ENCODE results near the gene PNMA8A. TPM values are rescaled to one million over a fixed set of nuclear protein-coding genes. Genes with fewer than 3 reads are reported as not detected.

PNMA8A gene
- total and polyA plus RNA-seq, 10 of the 15 experiments (the other 5 are each of a cell fraction or from before 2014, with no cell fraction given), result 0.02 to 0.28 (median 0.16) TPM

- Histone ChIP-seq H3K4me2 (ENCODE audit: control insufficient read depth, insufficient read depth) (no peak overlapping the region), H3K4me1 (ENCODE audit: control insufficient read depth, insufficient read depth, low read length) (no peaks in the 10 kb centered on the region), H3K9ac (ENCODE audit: control insufficient read depth, insufficient read depth, low read length) (no peak overlapping the region), H4K20me1 (ENCODE audit: control insufficient read depth, insufficient read depth) (no peaks in the 10 kb centered on the region), H3K9me3 (replicated peaks; ENCODE audit: control insufficient read depth, insufficient read depth, low read length) (no peaks in the 10 kb centered on the region), H2AFZ (ENCODE audit: control insufficient read depth, low read depth, low read length) (no peak overlapping the region), H3K79me2 (ENCODE audit: control insufficient read depth, insufficient read depth, low read length) (no peaks in the 10 kb centered on the region), H3K36me3 (ENCODE audit: control insufficient read depth in 2 of 2, insufficient read depth in 2 of 2, low read length in 1 of 2) (no peaks in the 10 kb centered on the region), H3K27ac (ENCODE audit: control insufficient read depth, insufficient read depth) (no peak overlapping the region), H3K4me3 (no peak overlapping the region), H3K27me3 (replicated peaks in 1 of 2; ENCODE audit: control insufficient read depth in 2 of 2, insufficient read depth in 2 of 2, low read length in 1 of 2) (peaks cover 0 to 5% of the 10 kb centered on the region in 2 experiments; a peak in 2 of 4 replicates)
- ATAC-seq (no peak), FAIRE-seq (no peak), DNase-seq (ENCODE audit: low read depth, low spot score) (no peak)
- TF ChIP-seq KAT2A (conservative IDR thresholded peaks at IDR 0.05; ENCODE audit: control insufficient read depth, low read depth, low read length), result no peak
- no peak for TF ChIP-seq RELA (IDR thresholded peaks at IDR 0.05; ENCODE audit: borderline replicate concordance, partially characterized antibody)
- TF ChIP-seq FOS (IDR thresholded peaks at IDR 0.05; ENCODE audit: borderline replicate concordance, extremely low read depth, insufficient read length), result no peak
- TF ChIP-seq NFXL1 (IDR thresholded peaks at IDR 0.05; ENCODE audit: borderline replicate concordance), result no peak
- no peak for TF ChIP-seq BACH1 (IDR thresholded peaks at IDR 0.05; ENCODE audit: borderline replicate concordance)
- TF ChIP-seq CHD4 (IDR thresholded peaks at IDR 0.05), result no peak
- RAD21 ChIA-PET (ENCODE audit: unreplicated experiment), result no interaction called here
- POLR2A ChIA-PET, result no interaction called here
- CTCF ChIA-PET, result no interaction called here
- SMC1A ChIA-PET (ENCODE audit: uncharacterized antibody, unreplicated experiment), result no interaction called here
- intact Hi-C loops (cut with micrococcal nuclease; ENCODE audit: unreplicated experiment), result no loop called here
- WGBS (ENCODE audit: insufficient coverage, insufficient replicate concordance, low lambda C conversion rate, missing lambda C conversion rate), result 56% methylated on average over 14 of the region's 17 CpGs
- BruUV-seq (replicated peaks), result no TSS peak
- in situ Hi-C loops (cut with MboI), result no loop called here
Measured at GRCh38 chr19:46427518-46428045, 43.8 kb downstream of the PNMA8A start.

- FAIRE-seq (no peak), ATAC-seq (peak; percentile 57)
- H3K9ac ChIP-seq (ENCODE audit: control insufficient read depth, insufficient read depth, low read length), result no peak overlapping the region
Measured at GRCh38 chr19:46426506-46427162, 44.7 kb downstream of the PNMA8A start.

More at GRCh38 chr19:46426506-46427162, 44.7 kb downstream of the PNMA8A start:
- Histone ChIP-seq H3K36me3 (ENCODE audit: control insufficient read depth in 2 of 2, insufficient read depth in 2 of 2, low read length in 1 of 2) (no peaks in the 10 kb centered on the region), H3K79me2 (ENCODE audit: control insufficient read depth, insufficient read depth, low read length) (no peaks in the 10 kb centered on the region), H3K27ac (ENCODE audit: control insufficient read depth, insufficient read depth) (no peak overlapping the region), H4K20me1 (ENCODE audit: control insufficient read depth, insufficient read depth) (no peaks in the 10 kb centered on the region), H2AFZ (ENCODE audit: control insufficient read depth, low read depth, low read length) (peak overlapping the region; percentile 43), H3K27me3 (replicated peaks in 1 of 2; ENCODE audit: control insufficient read depth in 2 of 2, insufficient read depth in 2 of 2, low read length in 1 of 2) (peaks cover 0 to 5% of the 10 kb centered on the region in 2 experiments; a peak in 2 of 4 replicates), H3K4me1 (ENCODE audit: control insufficient read depth, insufficient read depth, low read length) (no peaks in the 10 kb centered on the region), H3K9me3 (replicated peaks; ENCODE audit: control insufficient read depth, insufficient read depth, low read length) (no peaks in the 10 kb centered on the region), H3K4me2 (ENCODE audit: control insufficient read depth, insufficient read depth) (peak overlapping the region; percentile 46), H3K4me3 (peak overlapping the region; percentile 62; the same call in 1 of the 2 replicates)
- TF ChIP-seq BCL3 (IDR thresholded peaks at IDR 0.05; ENCODE audit: borderline replicate concordance, insufficient read depth, low read depth, low read length, poor library complexity, severe bottlenecking), result no peak
- TF ChIP-seq YY1 (IDR thresholded peaks at IDR 0.05; ENCODE audit: low read depth, low read length), result peak; percentile 48; the same call in 1 of the 2 replicates
- peak; percentile 36 for TF ChIP-seq MEF2B (IDR thresholded peaks at IDR 0.05; ENCODE audit: partially characterized antibody, poor library complexity, severe bottlenecking)
- peak; percentile 94 for TF ChIP-seq BMI1 (IDR thresholded peaks at IDR 0.05; ENCODE audit: borderline replicate concordance)
- peak; percentile 52 for TF ChIP-seq MXI1 (IDR thresholded peaks at IDR 0.05; ENCODE audit: low read depth, low read length)
- TF ChIP-seq ATF2 (IDR thresholded peaks at IDR 0.05; ENCODE audit: low read length), result no peak
- no peak for TF ChIP-seq HDAC2 (IDR thresholded peaks at IDR 0.05)
- peak; percentile 47 for TF ChIP-seq NRF1 (conservative IDR thresholded peaks at IDR 0.05; ENCODE audit: low read depth, low read length)
- DNase-seq (ENCODE audit: low read depth, low spot score), result no peak
- in situ Hi-C loops (cut with MboI), result no loop called here
- BruUV-seq (replicated peaks), result no TSS peak
- ChIA-PET SMC1A (ENCODE audit: uncharacterized antibody, unreplicated experiment) (no interaction called here), RAD21 (ENCODE audit: unreplicated experiment) (no interaction called here), CTCF (no interaction called here), POLR2A (no interaction called here)
- 3% methylated on average over 31 of the region's 32 CpGs for WGBS (ENCODE audit: insufficient coverage, insufficient replicate concordance, low lambda C conversion rate, missing lambda C conversion rate)
- intact Hi-C loops (cut with micrococcal nuclease; ENCODE audit: unreplicated experiment), result no loop called here

Data from GM12878 (cell line).